Amygdala (tissue), 56 donors: ENCODE results near the gene HOMER3.
"Not testable (repeated sequence)": the region's sequence is repeated elsewhere in the genome, so short reads cannot be mapped to it uniquely, and the experiment has no call there.

Source experiments
- DNase-seq, 56 donors: peaks; one replicate each; lab custom pipeline; 2025; lab: John Stamatoyannopoulos, UW

HOMER3 gene

DNA sequence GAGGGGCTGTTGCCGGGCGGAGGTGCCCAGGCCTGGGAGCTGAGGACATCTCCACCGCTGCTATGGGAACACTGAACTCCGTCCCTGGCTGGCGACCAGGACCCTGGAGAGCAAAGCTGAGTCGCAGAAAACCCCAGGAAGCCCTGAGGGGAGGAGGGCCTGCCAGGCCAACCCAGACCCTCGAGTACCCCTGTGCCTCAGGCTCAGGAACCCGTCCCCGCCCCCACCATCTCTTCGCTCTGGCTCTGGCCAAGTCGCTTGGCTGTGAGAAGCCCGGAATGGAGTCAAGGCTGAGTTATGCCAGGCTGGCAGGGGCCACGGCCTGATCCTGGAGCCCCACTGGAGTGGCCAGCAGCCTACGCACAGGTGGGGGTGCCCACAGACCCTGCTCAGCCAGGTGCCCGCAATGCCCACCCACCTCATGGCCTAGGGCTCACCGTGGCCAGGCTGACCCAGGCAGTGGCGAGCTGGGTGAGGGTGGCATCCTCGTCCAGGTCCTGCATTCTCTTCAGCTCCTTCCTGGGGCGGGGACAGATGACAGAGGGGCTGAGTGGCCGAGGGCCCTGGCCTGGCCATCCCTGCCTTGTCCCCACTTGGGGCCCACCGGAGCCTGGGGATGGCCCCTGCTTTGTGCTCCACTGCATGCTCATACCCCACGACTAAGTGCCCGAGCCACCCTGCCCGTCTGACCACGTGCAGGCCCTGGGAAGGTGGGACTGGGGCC, 36.5 kb downstream of the HOMER3 start:
- DNase-seq = peak in 47 of 56 donors; percentile 16 to 86 (median 57)

DNA sequence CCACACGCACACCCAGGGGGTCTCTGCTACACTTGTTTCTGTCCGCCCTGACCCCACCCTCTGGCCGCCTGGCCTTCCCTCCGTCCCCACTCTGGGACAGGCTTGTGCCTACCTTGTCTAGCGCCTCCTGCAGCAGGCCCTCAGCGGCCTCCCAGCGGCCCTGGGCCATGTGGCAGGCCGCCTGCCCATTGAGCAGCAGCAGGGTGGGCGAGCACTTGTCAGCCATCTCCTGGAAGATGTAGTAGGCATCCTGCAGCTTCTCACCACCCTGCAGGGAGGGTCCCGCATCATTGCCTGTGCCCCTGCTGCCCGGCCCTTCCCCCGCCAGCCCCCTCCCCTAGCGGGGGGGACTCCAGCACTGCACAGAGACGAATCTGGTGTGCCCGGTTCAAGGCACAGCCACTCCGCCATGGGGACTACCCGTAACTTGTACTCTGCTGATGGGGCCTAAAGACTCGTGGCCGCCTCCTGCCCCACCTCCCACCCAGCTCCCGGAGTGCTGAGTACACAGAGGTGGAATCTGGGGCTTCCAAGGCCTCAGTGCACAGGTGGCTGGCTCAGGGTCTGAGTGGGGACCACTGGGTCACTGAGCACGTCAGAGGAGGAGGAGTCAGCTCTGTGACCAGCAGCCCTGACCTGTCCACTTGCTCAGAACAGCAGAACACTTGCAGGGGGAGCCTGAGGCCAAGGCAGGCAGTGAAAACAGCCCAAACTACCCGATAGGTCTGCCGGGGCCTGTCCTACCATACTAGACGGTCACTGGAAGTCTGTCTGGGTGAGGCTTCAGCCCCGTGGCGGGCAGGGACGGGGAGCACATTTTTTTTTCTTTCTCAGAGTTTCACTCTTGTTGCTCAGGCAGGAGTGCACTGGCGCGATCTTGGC, 37.6 kb downstream of the HOMER3 start:
- no peak for DNase-seq

DNA sequence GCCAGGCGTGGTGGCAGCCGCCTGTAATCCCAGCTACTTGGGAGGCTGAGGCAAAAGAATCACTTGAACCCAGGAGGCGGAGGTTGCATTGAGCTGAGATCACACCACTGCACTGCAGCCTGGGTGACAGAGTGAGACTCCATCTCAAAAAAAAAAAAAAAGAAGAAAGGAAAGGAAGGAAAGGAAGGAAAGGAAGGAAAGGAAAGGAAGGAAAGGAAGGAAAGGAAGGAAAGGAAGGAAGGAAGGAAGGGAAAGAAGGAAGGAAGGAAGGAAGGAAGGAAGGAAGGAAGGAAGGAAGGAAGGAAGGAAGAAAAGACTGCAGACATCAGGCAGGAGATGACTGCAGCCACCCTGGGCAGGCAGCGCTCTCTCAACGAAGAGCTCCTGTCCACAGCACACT, 38.5 kb downstream of the HOMER3 start:
- DNase-seq = not testable (repeated sequence)

DNA sequence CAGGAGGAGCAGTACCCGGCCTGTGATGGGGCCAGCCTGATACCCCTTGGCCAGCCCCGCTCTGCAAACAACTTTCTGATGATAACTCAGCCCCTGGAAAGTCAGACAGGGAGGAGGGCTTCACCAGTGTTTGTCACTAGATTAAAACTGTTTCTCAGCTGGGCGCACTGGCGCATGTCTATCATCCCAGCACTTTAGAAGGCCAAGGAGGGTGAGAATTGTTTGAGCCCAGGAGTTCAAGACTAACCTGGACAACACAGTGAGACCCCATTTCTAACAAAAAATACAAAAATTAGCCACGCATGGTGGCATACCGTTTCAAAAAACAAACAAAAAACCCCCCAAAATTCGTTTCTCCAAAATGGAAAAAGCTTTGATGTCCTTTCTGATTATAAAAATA, 39.5 kb downstream of the HOMER3 start:
- DNase-seq = no peak

DNA sequence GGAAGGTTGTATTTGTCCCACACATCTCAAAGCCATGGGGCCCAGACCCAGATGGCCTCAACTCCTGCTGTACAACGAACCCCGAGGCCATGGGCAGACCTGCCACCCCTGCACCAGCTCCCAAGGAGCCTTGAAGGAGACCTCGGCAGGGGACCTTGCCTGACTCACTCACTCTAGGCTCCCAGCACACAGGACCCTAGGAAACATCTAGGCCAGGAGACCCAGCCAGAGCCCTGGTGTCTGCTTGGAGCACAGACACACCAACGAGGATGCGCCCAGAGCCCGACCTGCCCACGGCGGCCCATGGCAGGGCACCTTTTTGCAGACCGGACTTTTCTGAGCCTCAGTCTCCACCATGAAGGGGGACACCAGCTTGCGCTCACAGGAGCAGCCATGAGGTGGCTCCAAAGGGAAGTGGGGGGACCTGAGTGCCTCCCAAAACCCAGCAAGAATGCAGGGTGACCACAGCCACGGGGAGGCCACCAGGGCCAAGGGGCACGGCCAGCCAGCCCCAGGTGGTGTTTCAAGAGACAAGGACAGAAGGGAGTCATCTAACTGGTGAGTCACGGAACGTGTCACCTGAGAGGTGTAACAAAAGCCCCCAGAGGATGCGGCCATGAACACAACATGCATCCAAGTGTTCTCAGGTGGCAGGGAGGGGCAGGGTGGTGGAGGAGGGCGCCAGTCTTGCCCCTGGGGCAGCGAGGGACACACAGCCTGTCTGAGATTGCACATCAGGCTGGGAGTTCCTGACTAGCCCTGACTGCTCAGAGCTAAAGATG, 40.1 kb downstream of the HOMER3 start:
- no peak for DNase-seq

DNA sequence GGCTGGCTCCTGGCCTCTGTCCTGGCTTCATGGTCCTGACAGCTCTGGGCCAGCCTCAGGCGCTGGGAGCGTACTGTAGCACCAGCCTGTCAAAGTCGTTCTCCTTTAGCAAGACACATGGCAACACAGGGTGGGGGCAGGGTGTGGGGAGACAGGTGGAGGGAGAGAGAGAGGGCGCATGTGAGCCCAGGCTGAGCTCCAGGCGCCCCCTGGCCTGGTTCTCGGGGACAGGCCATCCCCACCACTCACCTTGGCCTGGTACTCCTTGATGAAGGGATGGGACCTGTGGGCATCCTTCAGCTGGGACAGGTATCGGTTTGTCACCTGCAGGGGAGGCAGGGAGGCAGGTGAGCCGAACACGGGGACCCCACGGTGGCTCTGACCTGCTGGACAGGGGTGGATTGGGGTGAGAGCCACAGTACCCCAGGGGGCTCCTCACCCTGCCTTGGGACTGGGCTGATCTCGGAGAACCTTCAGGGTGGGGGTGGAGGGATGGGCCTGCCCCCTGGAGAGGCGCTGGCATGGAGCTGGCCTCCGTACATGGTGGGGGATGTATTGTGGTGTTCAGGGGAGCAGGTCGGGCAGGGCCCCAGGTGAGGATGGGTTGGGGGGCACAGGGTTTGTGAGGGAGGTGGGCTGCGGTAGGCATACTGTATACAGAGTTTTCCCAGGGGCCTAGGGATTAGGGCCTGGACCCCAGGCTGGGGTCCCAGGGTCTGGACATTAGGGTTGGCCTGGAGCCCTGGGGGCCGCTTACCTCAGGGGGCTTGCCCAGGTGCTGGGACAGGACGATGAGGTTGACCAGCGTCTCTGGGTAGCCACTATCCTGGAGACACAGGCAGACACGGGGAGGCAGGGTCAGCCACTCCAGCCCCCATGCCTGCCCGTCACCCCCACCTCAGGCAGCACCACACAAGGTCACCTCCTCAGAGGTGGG, 41.1 kb downstream of the HOMER3 start:
- no peak for DNase-seq

DNA sequence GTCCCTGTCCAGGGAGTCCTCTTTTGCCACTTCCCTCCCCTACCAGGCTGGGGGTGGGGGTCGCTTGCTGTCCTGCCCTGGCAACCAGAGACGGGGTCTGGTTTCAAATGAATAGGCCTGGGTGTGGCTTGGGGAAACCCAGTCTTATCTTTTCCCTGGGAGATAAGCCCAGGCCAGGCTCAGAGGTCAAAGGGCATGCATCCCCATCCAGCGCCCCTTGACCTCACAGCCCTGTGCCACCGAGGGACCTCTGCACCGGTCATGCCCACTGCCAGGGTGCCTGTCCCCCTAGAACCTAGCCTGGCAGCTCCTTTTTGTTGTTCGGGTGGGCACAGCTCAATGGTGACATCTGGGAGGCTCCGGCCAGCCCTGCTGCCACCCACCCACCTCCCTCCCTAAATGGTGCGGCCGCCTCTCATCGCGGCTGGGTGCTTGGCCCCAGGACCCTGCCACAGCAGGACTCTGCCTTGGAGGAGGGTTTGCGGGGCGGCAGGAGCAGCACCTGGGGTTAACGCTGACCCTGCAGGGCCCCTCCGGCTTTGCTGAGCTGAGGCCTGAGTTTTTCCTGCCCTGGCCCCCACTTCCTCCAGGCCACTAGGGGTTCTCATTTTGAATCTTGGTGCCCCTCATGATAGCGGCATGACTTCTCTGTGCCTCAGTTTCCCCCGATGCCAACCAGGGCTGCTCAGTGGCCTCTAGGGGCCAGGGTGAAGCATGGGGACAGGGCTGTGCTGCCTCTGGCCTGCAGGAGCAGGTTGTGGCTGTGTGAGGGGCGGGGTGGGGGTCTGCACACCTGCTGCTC, 42.2 kb downstream of the HOMER3 start:
- peak in 1 of 56 donors; percentile 22 for DNase-seq

DNA sequence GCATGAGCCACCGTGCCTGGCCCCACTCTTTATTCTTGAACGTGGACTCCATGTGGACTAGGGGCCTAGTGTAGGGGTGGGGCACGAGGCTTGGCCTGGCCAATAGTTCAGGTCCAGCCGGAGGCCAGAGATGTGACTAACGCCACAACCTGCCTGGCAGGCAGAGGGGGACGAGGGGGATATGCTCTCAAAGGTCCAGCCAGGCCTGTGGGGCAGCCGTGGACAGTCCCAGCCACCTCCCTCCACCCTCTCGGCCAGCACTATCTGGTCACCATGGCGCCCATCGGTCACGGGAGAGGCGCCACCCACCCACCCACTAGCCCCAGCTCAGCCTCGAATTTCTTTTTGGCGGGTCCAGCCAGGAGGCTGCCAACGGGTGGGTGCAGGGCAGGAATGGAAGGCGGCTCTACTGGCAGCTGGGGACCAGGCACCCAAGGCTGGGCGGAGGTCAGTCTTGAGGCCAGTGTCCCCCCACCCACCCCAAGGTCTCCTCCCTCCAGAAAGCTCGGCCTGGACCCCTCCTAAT, 42.9 kb downstream of the HOMER3 start:
- DNase-seq = peak in 4 of 56 donors; percentile 13 to 40 (median 22)

DNA sequence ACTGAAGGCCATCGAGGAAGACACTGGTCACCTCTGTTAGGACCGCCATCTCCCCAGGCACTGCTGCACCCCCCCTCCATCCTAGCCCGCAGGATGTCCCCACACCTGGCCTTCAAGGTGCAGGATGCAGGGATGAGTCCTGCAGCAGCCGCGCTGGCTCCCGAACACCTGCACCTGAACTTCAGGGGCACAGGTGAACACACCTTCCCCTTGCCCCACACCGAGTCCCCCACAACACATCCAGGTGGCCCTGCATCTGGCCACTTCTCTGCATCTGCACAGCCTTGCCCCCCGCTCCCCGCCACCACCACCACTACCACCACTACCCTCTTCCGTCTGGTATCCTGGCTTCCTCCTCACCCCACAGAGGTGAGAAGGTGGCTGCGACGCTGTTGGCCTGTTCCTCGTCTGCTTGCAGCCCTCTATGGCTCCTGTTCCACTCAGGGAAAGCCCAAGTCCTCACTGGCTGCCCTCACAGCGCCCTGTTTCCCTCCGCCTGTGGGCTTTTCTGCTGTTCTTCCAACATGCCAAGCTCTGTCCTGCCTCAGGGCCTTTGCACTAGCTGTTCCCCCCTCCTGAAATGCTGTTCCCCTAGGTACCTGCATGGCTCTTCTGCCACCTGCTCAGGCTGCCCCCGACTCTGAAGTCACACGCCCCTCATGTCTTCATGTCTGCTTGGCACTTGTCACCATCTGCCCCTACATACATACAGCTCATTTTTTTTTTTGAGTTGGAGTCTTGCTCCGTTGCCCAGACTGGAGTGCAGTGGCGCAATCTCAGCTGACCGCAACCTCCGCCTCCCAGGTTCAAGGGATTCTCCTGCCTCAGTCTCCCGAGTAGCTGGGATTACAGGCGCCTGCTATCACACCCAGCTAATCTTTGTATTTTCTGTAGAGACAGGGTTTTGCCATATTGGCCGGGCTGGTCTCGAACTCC, 43.7 kb downstream of the HOMER3 start:
- no peak for DNase-seq

DNA sequence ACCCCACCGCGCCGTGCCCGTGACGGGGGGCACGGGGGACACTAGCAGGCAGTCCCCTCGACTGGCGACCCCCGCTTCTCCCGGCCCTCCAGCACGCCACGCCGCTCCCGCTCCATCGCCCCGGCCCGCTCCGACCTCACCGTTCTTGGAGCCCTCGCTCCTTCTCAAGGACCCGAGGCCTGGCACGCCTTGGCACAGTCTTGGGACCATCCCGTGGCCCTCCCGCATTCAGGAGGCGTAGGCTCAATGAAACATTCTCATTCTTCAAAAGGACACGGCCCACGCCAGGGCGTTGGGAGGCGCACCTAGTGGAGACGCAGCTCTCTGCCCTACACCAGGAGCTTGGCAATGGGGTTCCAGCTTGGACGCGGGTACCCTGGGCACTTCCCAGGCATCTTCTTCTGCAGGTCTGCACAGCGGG, 44.6 kb downstream of the HOMER3 start:
- DNase-seq = peak in 33 of 56 donors; percentile 20 to 64 (median 41)

DNA sequence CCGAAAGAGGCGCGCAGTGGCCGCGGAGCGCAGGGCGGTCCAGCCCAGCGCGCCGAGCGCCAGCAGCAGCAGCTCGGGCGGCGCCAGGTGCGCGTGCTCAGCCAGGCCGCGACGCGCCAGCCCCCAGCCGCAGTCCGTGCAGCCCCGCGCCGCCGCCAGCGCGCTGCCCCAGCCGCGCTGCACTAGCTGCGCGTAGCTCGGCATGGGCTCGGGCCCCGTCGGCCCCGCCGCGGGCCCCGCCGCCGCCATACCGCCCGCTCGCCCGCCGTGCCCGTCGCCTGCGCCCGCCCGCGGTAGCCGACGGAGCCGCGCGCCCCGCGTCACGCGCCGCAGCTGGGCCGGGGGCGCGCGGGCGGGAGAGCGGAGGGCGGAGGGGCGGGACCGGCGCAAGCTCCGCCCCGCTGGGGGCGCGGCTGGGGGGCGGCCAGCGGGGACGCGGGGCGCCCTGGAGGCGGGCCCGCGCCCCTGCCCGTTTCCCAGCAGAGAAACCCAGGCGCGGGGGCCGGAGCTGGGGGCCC, 45.1 kb downstream of the HOMER3 start, which contains the start of gene CERS1:
CERS1 (minus strand) TSS at position 335 of the 518 bp plus-strand sequence; CDS start at position 249, 86 bp downstream.
- DNase-seq = peak in 25 of 56 donors; percentile 20 to 72 (median 48)

DNA sequence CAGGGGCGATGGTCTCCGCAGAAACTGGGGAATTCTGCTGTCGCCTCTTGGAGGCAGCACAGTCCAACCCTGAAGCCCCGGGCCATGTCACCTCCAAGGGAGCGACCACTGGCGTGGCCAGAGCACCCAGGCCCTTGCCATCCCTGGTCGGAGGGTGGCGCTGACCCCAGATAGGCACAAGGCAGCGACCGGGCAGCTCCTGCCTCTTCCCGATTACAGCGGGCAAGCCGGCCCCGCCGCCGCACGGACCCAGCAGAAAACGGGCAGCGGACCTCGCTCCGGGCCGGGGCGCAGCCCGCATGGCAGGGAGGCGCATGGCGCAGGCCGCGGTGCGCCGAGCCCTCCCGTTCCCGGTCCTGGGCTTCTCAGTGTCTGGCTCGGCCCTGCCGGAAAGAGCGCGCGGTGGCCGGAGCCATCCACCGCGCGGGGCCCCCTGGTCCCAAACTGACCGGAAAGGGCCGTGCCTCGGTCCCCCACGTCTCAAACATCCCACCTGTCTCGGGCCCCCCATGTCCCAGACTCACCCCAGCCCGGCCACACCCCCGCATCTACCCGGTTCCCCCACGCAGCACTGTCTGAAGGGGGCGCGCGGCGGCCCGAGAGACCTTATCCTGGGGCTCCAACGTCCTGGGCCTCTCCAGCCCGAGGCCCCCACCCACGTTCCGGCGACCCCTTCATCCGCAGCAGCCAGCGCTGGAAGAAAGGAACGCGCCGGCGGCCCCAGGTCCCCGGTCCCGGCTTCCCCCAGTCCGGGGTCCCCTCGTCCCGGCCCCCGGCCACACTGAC, 45.8 kb downstream of the HOMER3 start:
- DNase-seq = peak in 48 of 56 donors; percentile 34 to 95 (median 88)

DNA sequence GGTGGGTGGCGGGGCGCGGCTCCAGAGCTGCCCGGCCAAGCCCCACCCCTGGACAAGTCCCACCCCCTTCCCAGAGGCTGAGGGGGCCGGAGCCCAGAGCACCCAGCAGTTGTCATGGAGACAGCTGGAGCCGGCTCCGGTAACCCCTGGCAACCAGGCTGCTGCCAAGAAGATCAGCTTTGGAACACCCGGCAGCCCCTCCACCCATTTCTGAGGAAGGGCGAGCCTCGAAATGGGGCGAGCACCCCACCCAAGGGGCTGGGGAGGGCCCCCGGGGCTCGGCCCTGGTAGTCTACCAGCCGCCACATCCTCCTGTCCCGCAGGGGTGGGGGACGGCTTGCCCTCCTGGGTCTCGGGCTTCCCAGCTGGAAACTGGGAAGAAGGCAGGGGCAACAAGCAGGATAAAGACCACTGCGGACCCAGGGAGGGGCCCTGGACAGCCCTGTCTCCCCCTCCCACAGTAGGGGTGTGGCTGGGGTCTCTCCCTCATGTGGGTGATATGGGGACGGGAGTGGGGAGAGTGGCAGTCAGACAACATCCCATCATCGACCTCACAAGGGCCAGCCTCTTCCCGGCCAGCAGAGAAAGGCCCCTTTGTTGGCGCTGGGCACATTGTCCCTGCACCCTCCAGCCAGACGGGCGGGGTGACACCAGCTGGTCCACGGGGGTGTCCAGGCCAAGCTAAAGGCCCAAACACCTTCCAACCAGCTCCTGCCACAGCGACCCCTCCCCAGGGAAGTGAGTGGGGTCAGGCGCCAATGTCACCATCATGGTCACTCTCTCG, 46.6 kb downstream of the HOMER3 start:
- DNase-seq = peak; percentile 54 to 98 (median 92)

DNA sequence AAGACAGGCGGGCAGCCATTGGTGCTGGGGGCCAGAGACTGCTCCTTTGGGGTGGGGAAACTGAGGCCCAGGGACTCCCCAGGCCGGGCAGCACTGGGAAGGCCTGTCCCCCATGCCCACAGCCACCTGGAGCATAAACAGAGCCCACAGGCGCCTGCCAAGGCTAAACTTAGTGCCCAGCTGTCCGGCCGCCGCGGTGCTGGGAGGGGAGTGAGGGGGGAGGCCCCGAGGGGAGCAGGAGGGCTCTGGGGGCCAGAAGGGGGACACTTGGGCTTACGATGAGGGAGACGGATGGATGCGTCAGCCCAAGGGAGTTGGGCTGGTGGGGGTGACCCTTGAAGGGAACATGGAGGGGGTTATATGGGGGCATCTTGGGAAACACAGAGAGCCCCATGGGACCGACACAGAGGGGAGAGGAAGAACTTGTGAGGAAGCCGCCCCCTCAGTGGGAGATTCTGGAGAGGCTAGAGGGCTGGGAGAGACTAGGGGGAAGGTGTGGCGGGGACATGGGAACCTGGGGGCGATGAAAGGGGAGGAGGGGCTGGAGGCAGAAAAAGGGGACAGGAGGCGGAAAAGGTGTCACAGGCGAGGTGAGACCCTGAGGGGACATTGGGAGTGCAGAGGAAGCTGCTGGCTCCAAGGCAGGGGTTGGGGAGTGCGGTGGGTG, 47.3 kb downstream of the HOMER3 start:
- peak in 3 of 56 donors; percentile 23 to 40 (median 38) for DNase-seq
